K562 (cell line): ENCODE results near the gene GCN1. TPM values are rescaled to one million over a fixed set of nuclear protein-coding genes. Genes with fewer than 3 reads are reported as not detected.
A peak's percentile ranks its signal among the peaks of the same experiment; 100 is the strongest.

Experiments
- BHLHE40 ChIP-seq: IDR thresholded peaks from 2 replicates; pipeline ENCODE4 v1.6.1; 2011; ENCODE audit warnings: low read length, improper control_type of control experiment
- CBX8 ChIP-seq: fragments of 200-600 bp; sonication (generic); IDR thresholded peaks from 2 replicates; pipeline ENCODE4 v1.6.1; 2012; ENCODE audit warnings: borderline replicate concordance, mixed run types, low read depth, mild to moderate bottlenecking, moderate library complexity, mixed read lengths, low read length, control low read depth, inconsistent platforms; ENCODE audit not compliant: poor library complexity, severe bottlenecking; ENCODE audit errors: extremely low read depth
- EP400 ChIP-seq: fragments of 450-650 bp; IDR thresholded peaks from 2 replicates; pipeline ENCODE4 v1.6.1; 2017; ENCODE audit warnings: antibody characterized with exemption, mild to moderate bottlenecking, moderate library complexity
- ETV5 ChIP-seq: sonication (generic); formaldehyde crosslinking; IDR thresholded peaks from 2 replicates; pipeline ENCODE4 v1.4.0; 2020; ENCODE audit warnings: low read depth, mild to moderate bottlenecking, missing genetic modification reagents
- GTF2B ChIP-seq: IDR thresholded peaks from 2 replicates; pipeline ENCODE4 v1.6.1; 2011; ENCODE audit not compliant: insufficient read length; ENCODE audit errors: extremely low read depth
- IRF2 ChIP-seq: sonication (generic); formaldehyde crosslinking; IDR thresholded peaks from 2 replicates; pipeline ENCODE4 v1.8.1; 2022; ENCODE audit warnings: mild to moderate bottlenecking, missing genetic modification reagents
- KLF10 ChIP-seq: fragments of 250-450 bp; sonication (Bioruptor Pico); IDR thresholded peaks from 2 replicates; pipeline ENCODE4 v1.6.1; 2021; ENCODE audit warnings: matching md5 sums
- MTA2 ChIP-seq: fragments of 450-650 bp; IDR thresholded peaks from 2 replicates; pipeline ENCODE4 v1.6.1; 2016; ENCODE audit warnings: low read depth
- MYNN ChIP-seq, 2 experiments: sonication (generic); formaldehyde crosslinking in 1 of 2; IDR thresholded peaks; 2 replicates each; pipeline versions ENCODE4 v1.5.0 to v1.6.1; 2016 to 2020; ENCODE audit warnings: antibody characterized with exemption in 1 of 2, missing genetic modification reagents in 1 of 2
- POU5F1 ChIP-seq: fragments of 150-350 bp; IDR thresholded peaks from 2 replicates; pipeline ENCODE4 v1.6.1; 2014; ENCODE audit warnings: borderline replicate concordance, low read length, low read depth, mild to moderate bottlenecking; ENCODE audit not compliant: partially characterized antibody
- RAD51 ChIP-seq: fragments of 450-650 bp; IDR thresholded peaks from 2 replicates; pipeline ENCODE4 v1.7.1; 2016; ENCODE audit warnings: low read depth, mild to moderate bottlenecking, borderline replicate concordance
- RBM17 ChIP-seq: fragments of 200-400 bp; formaldehyde crosslinking; IDR thresholded peaks from 2 replicates; pipeline ENCODE4 v1.6.1; 2017; ENCODE audit warnings: low read depth, mild to moderate bottlenecking, low read length, borderline replicate concordance
- SRF ChIP-seq, 2 experiments: fragments of 250-450, 450-650 bp in 1 of 2; sonication (Bioruptor Pico) in 1 of 2; sonication (generic) in 1 of 2; formaldehyde crosslinking; IDR thresholded peaks; 2 replicates each; pipeline versions ENCODE4 v1.5.0 to v1.5.1; 2020 to 2022; ENCODE audit warnings: mild to moderate bottlenecking in 1 of 2, missing genetic modification reagents in 1 of 2
- SRSF1 ChIP-seq: fragments of 200-400 bp; formaldehyde crosslinking; IDR thresholded peaks from 2 replicates; pipeline ENCODE4 v1.6.1; 2017; ENCODE audit warnings: mild to moderate bottlenecking, low read depth, low read length, moderate library complexity
- STAT5B ChIP-seq: fragments of 250-450 bp; sonication (Bioruptor Pico); IDR thresholded peaks from 2 replicates; pipeline ENCODE4 v1.8.0; 2021; ENCODE audit warnings: mild to moderate bottlenecking, inconsistent platforms
- TFAP4 ChIP-seq: sonication (generic); formaldehyde crosslinking; IDR thresholded peaks from 2 replicates; pipeline ENCODE4 v1.8.0; 2022; ENCODE audit warnings: missing genetic modification reagents, mild to moderate bottlenecking, moderate library complexity, borderline replicate concordance
- TRIM28 ChIP-seq: fragments of 450-650 bp; IDR thresholded peaks from 2 replicates; pipeline ENCODE4 v1.6.1; 2017
- ZNF347 ChIP-seq: fragments of 450-650 bp; formaldehyde crosslinking; IDR thresholded peaks from 2 replicates; pipeline ENCODE4 v1.4.0; 2020; ENCODE audit warnings: low read depth, mild to moderate bottlenecking, moderate library complexity
- polyA plus RNA-seq, 8 experiments: library from polyadenylated mRNA; depleted of rRNA in 4 of 8; stranded (reverse) in 5 of 8; unstranded in 3 of 8; fragments of >200 nt; fragmentation: Nextera tagmentation in 2 of 8; fragmentation: Illumina TruSeq in 1 of 8; extraction: Ambion mirVana in 2 of 8; extraction: Trizol in 1 of 8; gene quantifications; 2 replicates each; pipeline versions ENCODE4 v1.2.1 to v1.2.3, GENCODE V29; 2011 to 2014; ENCODE audit warnings: inconsistent platforms in 1 of 8, missing spikeins in 1 of 8
- total RNA-seq, 7 experiments: library from RNA; depleted of rRNA in 6 of 7; stranded (reverse); fragments of >200 nt in 6 of 7; fragmentation: Illumina TruSeq in 2 of 7; extraction: Trizol in 2 of 7; gene quantifications; 2 replicates each; pipeline versions ENCODE4 v1.2.1 to v1.2.3, GENCODE V29; 2011 to 2021; ENCODE audit warnings: low replicate concordance in 1 of 7
- TF ChIP-seq, protein P1 (sequence below): sonication (generic); formaldehyde crosslinking; IDR thresholded peaks from 2 replicates; pipeline ENCODE4 v1.8.1; 2023; ENCODE audit warnings: mild to moderate bottlenecking, missing genetic modification reagents

The GCN1 gene
- total and polyA plus RNA-seq, 9 of the 15 experiments (the other 6 are each of a cell fraction or from before 2014, with no cell fraction given): 11.9 to 190 (median 51.7) TPM

DNA sequence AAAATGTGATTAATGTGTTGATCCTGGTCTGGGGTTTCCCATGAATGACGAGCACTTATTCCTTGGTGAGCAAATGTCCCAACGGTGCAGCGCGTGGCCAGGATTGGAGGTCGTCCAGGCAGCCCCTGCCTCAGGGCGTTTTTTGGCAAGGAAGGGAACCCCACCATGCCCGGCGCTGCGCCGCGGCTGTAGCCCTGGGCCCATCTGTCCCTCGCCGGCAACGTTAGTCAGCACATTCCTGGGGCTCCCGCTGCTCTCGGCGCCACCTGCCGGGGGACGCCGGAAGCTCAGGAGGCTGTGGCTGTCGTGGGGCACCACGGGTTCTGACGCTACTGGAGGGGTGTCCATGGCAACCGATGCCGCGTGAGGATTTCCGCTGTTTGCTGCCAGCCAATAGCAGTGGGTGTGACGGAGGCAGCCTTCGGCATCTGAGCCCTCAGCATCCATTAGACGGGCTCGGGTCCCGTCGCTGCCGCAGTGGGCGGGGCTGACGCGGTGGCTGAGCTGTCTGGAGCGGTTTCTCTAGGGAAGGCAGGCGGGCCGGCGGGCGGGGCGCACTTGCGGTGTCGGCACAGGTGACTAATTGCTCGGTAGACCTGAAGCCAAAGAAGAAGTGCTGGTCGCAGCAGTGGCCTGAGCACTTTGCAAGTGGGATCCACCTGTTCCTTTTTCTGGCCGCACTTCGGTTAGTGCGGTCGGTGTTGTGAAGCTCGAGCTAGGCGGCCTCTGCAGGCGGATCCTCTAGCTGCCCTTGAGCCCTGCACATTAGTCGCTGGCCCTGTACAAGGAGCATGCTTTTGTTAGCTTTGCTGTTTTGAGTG, 107.5 kb downstream of the GCN1 start (continued):
- no peak for TF ChIP-seq CBX8
- TF ChIP-seq SRSF1: no peak
- TF ChIP-seq KLF10 (CRISPR knock-in tag): no peak
- peak; percentile 63; the same call in 1 of the 2 replicates for TF ChIP-seq MYNN (IDR thresholded peaks at IDR 0.05)
- no peak for TF ChIP-seq MYNN (CRISPR knock-in tag; IDR thresholded peaks at IDR 0.05)
- 0 out of 2 replicates have a peak, but pooled peaks have one; percentile 27 for TF ChIP-seq TRIM28
- peak in 1 of 2 experiments; percentile 48; a peak in 2 of 4 replicates for TF ChIP-seq SRF (CRISPR knock-in tag; IDR thresholded peaks at IDR 0.05)
- no peak for TF ChIP-seq ZNF347 (CRISPR knock-in tag)
- TF ChIP-seq, protein P1, sequence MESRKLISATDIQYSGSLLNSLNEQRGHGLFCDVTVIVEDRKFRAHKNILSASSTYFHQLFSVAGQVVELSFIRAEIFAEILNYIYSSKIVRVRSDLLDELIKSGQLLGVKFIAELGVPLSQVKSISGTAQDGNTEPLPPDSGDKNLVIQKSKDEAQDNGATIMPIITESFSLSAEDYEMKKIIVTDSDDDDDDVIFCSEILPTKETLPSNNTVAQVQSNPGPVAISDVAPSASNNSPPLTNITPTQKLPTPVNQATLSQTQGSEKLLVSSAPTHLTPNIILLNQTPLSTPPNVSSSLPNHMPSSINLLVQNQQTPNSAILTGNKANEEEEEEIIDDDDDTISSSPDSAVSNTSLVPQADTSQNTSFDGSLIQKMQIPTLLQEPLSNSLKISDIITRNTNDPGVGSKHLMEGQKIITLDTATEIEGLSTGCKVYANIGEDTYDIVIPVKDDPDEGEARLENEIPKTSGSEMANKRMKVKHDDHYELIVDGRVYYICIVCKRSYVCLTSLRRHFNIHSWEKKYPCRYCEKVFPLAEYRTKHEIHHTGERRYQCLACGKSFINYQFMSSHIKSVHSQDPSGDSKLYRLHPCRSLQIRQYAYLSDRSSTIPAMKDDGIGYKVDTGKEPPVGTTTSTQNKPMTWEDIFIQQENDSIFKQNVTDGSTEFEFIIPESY (CRISPR knock-in tag): peak; percentile 81
- TF ChIP-seq POU5F1: no peak
- no peak for TF ChIP-seq RBM17
- no peak for TF ChIP-seq EP400
- peak; percentile 95 for TF ChIP-seq TFAP4 (CRISPR knock-in tag)
- peak; percentile 49; the same call in 1 of the 2 replicates for TF ChIP-seq BHLHE40
- no peak for TF ChIP-seq STAT5B (CRISPR knock-in tag)
- TF ChIP-seq RAD51: peak; percentile 25; the same call in 1 of the 2 replicates
- no peak for TF ChIP-seq GTF2B
- no peak for TF ChIP-seq MTA2
- no peak for TF ChIP-seq IRF2 (CRISPR knock-in tag)
- peak; percentile 84 for TF ChIP-seq ETV5 (CRISPR knock-in tag)
